Mammary epithelial cell (primary cell): ENCODE results near the gene UNC5CL.

Experiments used
- EZH2 ChIP-seq: IDR thresholded peaks from 2 replicates; pipeline ENCODE4 v1.6.1; 2012; ENCODE audit warnings: low read length, inconsistent platforms, borderline replicate concordance
- TF ChIP-seq, protein P1 (sequence below), 2 donors: IDR thresholded peaks in 1 of 2; conservative IDR thresholded peaks in 1 of 2; 2 replicates each; pipeline ENCODE4 v1.5.1; 2011 to 2012; ENCODE audit warnings: inconsistent platforms in 2 of 2, low read length in 2 of 2, mild to moderate bottlenecking in 2 of 2, control low read depth in 1 of 2, low read depth in 1 of 2; ENCODE audit not compliant: insufficient read depth in 1 of 2; ENCODE audit errors: extremely low read depth in 1 of 2

DNA sequence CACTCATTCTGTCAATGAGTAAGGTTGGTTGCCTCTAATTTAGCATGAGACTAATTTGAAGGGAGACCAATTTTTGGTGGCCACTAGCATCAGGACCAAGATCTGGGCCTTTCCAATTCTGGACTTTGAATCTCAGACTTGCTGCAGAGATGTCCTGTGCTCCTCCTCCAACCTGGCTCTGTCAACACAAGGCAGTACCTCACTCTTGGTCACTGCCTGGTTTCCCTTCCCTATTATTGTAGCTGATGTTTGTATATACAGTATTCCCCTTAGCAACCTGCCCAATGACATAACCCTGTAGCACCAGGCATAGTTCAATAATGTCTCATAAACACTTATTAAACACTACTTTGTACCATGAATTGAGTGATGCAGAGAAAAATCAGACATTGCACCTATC is 50.4 kb downstream of the UNC5CL start:
- TF ChIP-seq, protein P1, sequence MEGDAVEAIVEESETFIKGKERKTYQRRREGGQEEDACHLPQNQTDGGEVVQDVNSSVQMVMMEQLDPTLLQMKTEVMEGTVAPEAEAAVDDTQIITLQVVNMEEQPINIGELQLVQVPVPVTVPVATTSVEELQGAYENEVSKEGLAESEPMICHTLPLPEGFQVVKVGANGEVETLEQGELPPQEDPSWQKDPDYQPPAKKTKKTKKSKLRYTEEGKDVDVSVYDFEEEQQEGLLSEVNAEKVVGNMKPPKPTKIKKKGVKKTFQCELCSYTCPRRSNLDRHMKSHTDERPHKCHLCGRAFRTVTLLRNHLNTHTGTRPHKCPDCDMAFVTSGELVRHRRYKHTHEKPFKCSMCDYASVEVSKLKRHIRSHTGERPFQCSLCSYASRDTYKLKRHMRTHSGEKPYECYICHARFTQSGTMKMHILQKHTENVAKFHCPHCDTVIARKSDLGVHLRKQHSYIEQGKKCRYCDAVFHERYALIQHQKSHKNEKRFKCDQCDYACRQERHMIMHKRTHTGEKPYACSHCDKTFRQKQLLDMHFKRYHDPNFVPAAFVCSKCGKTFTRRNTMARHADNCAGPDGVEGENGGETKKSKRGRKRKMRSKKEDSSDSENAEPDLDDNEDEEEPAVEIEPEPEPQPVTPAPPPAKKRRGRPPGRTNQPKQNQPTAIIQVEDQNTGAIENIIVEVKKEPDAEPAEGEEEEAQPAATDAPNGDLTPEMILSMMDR (conservative IDR thresholded peaks at IDR 0.05 in 1 of 2, IDR thresholded peaks at IDR 0.05 in 1 of 2; ENCODE audit: extremely low read depth in 1 of 2, insufficient read depth in 1 of 2, low read depth in 1 of 2, low read length in 2 of 2): no peak
- no peak for TF ChIP-seq EZH2
